Transverse colon (tissue), 4 donors: Measurements from ENCODE around the gene FNDC3B.

Source experiments
- CTCF ChIP-seq, 5 experiments: fragments of 200-600 bp in 3 of 5; fragments of 450-650 bp in 2 of 5; sonication (generic) in 3 of 5; IDR thresholded peaks; 1 replicate in 2 of 5; 2 replicates in 3 of 5; pipeline ENCODE4 v1.5.1; 2016 to 2017; ENCODE audit warnings: antibody characterized with exemption in 5 of 5, inconsistent platforms in 3 of 5, mild to moderate bottlenecking in 2 of 5, moderate library complexity in 1 of 5
- EP300 ChIP-seq: sonication (generic); formaldehyde crosslinking; IDR thresholded peaks from one replicate; pipeline ENCODE4 v1.6.1; 2017; ENCODE audit warnings: antibody characterized with exemption, low read depth
- POLR2A ChIP-seq: fragments of 450-650 bp; IDR thresholded peaks from one replicate; pipeline ENCODE4 v1.6.1; 2016; ENCODE audit warnings: antibody characterized with exemption, mild to moderate bottlenecking, moderate library complexity
- POLR2AphosphoS5 ChIP-seq, 3 donors: sonication (generic); formaldehyde crosslinking; IDR thresholded peaks; one replicate each; pipeline ENCODE4 v1.6.1; 2016; ENCODE audit warnings: antibody characterized with exemption in 3 of 3

DNA sequence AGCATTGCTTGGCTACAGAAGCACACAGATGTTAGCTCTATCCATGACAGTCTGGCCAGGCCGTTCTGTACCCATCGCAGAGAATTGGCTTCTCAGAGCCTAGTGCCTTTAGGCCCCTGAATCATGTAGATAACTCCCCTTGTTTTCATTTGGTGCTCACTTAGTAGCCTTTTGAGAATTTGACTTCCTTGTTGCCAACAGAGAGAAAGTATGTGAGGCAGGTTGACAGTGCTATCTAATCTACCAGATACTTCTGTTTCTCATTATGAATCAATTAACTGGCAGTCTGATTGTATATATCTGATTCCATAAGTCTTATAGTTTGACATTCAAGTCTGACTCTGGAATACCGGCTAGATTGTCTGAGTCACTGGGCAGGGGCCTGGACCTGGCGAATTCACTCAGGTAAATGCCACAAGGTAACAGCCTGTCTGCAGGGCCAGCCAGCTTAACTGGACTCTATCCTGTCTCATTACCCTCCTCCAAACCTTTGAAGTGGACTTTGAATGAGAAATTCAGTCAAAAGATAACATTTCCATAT, 248.6 kb downstream of the FNDC3B start:
- no peak for TF ChIP-seq CTCF (IDR thresholded peaks at IDR 0.05)
- no peak for TF ChIP-seq POLR2AphosphoS5 (IDR thresholded peaks at IDR 0.05)
- TF ChIP-seq EP300, result no peak
- no peak for TF ChIP-seq POLR2A
